DMS79 treated with DMSO at 0.1 percent for 48 hours (cell line): Measurements from ENCODE around the gene FSTL5.
"Not testable (repeated sequence)": the region's sequence is repeated elsewhere in the genome, so short reads cannot be mapped to it uniquely, and the experiment has no call there.

Experiments
- DNase-seq: peaks from one replicate; lab custom pipeline; 2025; lab: John Stamatoyannopoulos, UW

The FSTL5 gene

DNA sequence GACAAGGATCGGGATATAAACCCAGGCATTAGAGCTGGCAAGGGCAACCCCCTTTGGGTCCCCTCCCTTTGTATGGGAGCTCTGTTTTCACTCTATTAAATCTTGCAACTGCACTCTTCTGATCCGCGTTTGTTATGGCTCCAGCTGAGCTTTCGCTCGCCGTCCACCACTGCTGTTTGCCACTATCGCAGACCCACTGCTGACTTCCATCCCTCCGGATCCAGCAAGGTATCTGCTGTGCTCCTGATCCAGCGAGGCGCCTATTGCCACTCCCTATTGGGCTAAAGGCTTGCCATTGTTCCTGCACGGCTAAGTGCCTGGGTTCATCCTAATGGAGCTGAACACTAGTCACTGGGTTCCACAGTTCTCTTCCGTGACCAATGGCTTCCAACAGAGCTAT, 59.9 kb downstream of the FSTL5 start:
- DNase-seq: not testable (repeated sequence)

DNA sequence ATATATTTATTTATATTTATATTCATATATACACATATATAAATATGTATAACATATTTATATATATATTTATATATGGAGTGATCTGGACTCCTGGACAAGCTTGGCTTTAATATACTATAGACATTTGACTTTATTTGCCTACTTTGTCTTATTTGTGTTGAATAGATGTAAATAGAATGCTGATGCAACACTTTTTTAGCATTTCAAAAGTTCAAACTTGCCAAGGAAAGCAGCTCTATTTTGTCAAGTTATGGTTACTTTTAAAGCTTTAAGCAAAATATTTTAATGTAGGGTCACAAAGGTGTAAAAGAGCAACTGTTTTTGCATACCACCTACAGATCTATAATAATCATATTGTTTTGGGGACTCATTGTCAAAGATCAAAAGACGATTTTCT, 61.1 kb downstream of the FSTL5 start:
- no peak for DNase-seq

DNA sequence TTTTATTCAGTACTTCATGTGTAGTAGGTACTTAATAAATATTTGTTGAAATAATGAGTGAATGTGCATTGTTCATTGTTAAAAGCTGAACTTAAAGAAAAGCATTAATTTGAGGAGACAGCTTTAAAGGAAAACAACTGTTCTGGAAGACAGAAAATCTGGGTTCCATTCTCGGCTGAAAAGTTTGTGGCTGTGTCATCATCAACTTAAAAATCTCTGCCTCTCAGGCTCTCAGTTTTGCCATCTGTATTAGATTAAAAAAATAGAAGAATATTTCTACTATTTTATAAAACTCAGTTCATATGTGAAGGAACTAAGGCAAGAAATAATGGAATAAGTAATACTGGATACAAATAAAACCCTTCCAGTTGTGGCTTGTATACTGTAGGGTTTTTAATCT, 62.5 kb downstream of the FSTL5 start:
- no peak for DNase-seq

DNA sequence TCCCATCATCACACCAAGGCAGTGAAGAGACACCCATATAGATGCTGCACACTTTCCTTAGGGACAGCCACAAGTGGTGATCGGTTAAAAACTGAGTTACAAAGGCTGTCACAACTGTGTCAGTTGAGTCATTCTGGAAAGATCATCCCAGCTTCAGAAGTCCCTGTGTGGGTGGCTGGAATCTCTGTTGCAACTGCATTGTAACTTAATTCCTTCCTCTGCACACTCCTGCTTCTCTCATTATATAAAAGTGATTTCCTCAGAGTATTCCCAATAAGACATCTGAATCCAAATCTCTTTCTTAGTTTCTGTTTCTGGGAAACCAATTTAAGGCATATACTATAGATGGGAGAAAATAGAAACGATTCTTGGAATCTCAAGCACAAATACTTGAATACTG, 88.1 kb downstream of the FSTL5 start:
- no peak for DNase-seq

DNA sequence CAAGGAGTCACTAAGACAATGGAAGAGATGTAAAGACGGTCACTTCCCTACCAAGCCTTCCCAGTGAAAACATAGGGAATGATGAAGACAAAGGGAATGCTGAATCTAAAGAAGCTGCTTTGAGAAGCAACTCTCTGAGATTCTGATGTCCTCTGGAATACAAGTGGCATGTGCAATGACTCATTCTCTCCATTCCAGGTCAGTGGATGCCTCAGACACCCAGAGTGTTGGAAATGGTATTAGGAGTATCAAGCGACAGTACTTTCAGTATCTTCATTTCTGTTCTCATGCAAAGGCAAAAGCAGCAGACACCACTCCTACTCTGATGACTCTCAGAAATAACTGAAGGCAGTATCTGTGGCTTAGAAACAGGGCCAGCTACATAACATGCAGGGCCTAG, 102.6 kb downstream of the FSTL5 start:
- no peak for DNase-seq

DNA sequence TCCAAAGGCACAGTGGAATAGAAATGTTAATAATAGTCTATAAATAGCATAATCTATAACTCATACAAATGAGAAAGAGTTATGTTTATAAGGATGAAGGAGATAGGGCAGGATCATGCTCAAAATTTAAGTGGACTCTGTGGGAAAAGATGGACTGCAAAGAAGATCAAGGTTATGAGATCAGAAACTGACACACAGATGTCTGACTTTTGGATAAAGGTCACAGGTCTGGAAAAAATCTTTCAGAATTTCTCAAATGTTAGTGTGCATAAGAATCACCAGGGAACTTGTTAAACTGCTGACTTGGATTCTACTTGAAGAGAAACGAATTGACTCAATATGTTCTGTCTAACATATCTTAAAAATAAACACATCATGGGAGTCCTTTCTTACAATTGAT, 104.1 kb downstream of the FSTL5 start:
- DNase-seq: no peak

DNA sequence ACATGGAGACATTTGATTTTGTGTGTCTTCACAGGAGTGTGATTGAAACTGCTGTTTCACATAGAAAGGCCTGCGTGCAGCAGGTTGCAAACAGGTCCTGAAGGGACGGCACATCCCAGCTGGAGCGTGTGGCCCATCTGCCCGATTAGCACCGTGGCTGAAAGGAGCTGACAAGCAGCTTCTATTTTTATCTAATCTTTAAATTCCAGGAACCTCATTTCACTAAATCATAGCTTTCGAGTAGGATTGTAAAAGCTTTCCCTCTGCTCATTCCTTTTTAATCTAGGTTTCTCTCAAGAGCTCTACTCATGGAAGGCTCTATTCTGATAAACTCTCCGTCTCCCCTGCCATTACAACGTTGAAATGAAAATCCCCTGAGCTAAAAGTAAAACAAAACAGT, 106.8 kb downstream of the FSTL5 start:
- DNase-seq: no peak

DNA sequence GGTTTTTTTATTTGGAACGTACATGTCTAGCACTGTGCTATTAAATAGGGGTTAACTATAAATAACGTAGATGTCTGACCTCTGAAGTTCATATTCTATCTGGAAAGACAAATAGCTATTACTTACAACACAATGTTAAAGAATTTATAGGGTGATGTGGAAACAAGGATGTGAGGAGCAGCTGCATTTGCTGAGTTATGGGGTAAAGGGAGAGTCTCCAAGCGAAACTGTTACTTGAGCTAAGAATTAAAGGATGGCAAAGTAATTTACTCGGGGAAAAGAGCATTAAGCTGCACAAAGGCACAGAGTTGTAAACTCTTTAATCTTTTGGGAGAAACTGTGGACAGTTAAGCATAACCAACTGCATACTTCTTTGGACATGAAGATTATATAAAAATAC, 117.7 kb downstream of the FSTL5 start:
- DNase-seq: no peak

DNA sequence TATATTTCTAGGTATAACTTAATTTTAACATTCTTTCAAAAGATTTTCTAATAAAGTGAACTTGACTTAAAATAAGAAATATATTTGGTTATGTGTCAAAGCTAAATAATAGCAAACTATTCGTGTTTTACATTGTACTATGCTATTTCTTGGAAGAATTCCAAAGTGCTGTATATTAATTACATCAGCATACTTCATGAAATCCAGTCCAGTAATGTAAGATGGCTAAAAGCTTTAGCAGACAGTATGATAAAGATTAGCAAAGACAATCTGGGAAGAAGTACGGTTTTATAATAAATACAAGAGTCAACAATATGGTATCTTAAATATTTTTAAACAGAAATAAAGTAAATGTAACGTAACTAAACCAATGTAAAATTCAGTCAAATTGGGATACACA, 125.7 kb downstream of the FSTL5 start:
- DNase-seq: no peak

DNA sequence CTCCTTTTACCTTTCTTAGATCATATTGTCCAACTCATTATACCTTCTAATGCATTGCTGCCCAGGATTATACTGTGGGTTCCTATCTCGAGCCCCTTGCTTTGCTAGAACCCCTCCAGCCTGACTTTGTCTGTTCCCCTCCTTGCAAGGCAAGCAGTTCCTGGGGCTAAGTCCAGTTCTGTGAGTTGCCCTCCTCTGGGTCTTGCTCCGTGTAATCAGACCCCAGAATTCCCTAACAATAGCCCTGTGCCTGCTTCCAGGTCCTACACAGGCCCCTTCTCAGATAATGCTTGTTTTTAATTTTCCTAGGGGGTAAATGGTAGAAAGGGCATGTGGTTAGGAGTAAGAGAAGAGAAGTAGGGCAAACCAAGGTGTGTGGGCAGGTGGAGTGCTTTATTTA, 145.9 kb downstream of the FSTL5 start:
- DNase-seq: no peak

DNA sequence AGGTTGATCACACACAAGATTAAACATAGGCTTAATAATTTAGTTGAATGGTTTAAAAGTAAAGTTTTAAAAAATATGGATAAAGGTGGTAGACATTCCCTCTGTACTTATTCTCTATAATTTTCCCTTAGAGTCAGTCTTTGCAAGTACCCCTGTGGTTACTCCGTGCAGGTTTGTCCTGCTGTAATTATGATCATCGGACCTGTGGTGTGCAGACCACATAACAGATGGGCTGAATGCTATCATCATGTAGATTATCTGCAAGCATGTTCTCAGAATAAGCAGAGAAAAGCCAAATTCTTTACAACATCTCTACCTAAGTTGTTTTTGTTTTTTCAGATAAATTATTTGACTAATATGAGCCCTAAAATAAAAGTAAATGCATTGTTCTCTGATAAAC, 146.8 kb downstream of the FSTL5 start:
- DNase-seq: no peak

DNA sequence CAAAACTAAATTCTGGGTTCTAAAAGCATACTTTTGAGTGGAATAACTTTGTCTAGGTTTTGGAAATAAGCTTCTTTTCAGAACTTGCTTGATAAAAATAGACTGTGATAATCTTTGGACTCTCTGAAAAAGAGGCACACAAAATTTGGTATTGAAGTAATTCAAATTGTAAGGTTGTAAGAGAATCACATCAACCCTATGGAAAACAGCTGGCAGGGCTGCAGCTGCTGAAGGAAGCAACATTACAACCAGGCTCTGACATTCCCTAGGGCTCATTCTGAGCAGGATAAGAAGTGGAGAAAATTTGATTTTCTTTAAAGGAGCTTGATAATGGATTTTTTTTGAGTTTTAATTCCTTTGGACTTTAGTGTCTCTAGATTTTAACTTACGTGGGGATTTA, 147.6 kb downstream of the FSTL5 start:
- DNase-seq: no peak

DNA sequence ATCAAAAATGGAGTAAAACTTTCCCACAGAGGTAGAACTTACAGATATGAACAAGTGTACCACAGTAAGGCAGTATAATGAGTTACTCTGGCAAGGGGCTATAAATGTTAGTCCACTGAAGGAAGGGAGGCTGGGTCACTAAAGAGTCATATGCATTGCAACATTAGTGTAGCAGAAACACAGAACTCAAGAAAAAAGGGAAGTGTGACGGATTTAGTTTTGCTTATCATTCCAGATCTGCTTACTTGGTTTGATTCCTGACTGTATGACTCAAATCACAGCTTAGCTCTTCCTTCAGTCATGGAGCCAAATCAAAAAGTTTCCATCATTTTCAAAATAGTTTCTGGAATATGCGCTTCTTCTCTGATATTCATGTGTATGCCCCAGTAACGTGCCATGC, 148.7 kb downstream of the FSTL5 start:
- no peak for DNase-seq

DNA sequence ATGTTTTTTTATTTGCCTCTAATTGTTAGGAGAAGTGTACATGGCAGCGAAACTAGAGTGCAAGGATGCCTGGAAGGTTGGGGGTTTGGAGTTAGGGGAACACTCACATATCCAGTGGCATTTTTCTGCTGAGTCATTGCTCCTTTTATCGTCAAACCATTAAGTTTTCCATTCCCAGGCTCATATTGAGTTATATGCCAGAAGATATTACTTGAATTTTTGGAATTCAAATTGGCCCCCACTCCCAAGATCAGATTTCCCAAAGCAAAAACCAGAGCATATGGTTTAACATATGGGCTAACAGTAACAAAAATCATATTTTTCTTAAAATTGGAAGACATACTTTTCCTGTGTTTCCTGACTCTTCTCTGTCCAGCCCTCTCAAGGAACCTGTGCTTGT, 152.7 kb downstream of the FSTL5 start:
- DNase-seq: no peak

DNA sequence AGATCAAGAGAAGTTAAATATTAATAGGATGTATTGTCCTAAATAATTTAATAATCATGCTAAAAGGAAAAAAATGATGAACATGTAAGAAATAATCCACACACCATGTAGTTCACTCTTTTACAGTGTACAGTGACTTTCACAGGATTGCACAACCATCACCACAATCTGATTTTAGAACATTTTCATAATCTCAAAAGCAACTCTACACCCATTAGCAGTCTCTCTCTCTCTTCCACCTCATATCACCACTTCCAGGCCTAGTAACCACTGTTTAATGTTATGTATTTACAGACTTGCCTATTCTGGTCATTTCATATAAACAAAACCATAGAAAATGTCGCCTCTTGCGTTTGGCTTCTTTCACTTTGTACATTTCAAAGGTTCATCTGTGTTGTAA, 153.4 kb downstream of the FSTL5 start:
- DNase-seq: no peak

DNA sequence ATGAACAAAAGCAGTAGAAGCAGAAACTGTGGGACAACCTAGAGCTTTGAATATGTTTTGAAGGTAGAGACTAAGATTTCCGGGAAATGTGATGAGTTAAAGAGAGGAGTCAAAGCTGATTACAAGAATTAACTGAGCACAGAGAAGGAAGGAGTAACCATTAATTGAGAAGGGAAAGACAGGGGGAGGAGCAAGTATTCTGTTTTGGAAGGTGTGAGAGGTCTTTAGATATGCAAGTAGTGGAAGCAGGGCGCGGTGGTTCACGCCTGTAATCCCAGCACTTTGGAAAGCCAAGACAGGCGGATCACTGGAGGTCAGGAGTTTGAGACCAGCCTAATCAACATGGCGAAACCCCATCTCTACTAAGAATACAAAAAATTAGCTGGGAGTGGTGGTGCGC, 171.5 kb downstream of the FSTL5 start:
- DNase-seq: no peak

DNA sequence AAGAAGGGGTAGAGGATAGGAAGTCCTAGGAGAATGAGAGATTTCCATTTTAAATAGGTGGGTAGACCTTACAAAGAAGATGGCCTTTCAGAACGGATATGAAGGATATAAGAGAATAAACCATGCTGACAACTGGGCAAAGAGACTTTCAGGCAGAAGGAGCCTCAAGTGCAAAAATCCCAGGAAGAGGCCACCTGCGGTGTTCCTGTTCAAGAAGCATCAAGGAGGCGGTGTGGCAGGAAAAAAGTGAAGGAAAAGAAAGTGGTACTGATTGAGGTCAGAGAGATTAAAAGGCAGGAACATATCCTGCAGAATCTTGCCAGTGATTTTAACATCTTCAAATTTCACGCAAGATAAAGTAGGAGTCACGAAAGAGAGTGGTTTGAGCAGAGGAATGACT, 172.0 kb downstream of the FSTL5 start:
- DNase-seq: no peak

DNA sequence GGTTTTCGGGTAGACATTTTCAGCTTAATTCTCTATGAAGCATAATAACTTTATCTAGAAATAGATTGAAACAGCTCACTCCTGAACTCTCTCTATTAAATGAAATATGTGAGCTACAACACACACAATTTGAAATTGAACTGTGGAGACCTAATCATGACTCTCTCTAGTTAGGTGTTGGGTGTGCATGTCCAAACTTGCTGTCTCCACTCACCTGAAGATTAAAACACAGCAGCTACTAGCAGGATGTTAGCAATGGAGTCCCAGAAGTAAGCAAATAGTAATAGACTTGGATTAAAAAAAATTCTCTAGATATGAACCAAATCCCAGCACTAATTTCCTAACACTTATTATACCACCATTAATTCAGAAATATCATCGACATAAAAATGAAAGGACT, 173.1 kb downstream of the FSTL5 start:
- DNase-seq: no peak

DNA sequence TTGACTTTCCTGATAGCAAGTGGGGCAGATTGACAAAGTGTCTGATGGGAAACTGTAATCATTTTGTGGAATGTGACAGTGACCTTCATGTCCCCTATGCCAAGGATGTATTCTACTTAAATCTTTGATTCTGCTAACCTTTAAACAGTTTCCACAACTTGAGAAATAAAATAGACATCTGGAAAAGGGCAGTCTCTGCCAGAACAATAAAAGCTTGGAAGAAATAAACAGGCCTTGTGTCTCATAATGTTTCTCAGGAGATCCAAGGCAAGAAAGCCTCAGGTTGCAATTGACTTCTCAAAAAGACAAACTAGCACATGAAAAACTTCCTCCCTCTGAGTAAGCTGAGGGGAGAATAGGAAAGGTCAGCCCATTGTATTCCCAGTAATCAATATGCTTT, 174.9 kb downstream of the FSTL5 start:
- no peak for DNase-seq

DNA sequence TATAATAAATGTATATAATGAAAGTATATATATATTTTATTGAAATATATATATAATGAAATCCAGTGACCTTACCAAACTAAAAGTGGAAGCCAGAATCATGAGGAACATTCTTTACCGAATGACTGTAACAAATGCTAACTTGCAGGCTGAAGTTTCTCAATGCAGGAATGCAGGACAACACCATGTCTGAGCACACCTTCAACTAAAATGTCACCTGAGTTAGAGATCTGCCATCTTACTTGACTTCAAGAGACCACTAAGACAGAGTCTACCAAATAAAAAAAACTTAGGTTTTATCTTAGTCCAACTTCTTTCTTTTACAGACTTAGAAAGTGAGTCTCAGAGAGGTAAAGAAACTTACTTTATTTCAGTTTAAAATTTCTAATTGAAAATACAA, 176.2 kb downstream of the FSTL5 start:
- DNase-seq: no peak

DNA sequence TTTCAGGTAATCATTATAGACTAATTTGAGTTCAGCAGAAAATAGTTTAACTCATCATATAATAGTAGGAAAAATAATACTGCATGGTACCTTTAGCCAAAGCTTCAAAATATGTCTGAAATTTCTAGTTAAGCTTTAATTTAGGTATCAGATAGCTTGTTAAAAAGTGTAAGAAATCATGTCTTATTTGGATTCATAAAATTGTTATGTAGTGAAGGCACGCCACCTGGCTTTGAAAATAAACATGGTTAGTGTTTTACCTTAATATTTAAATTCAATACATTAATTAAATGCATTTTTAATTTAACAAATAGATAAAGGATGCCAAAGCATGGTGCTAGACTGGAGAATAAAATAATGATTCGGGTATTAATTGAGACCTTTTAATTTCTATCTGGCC, 211.4 kb downstream of the FSTL5 start:
- no peak for DNase-seq

DNA sequence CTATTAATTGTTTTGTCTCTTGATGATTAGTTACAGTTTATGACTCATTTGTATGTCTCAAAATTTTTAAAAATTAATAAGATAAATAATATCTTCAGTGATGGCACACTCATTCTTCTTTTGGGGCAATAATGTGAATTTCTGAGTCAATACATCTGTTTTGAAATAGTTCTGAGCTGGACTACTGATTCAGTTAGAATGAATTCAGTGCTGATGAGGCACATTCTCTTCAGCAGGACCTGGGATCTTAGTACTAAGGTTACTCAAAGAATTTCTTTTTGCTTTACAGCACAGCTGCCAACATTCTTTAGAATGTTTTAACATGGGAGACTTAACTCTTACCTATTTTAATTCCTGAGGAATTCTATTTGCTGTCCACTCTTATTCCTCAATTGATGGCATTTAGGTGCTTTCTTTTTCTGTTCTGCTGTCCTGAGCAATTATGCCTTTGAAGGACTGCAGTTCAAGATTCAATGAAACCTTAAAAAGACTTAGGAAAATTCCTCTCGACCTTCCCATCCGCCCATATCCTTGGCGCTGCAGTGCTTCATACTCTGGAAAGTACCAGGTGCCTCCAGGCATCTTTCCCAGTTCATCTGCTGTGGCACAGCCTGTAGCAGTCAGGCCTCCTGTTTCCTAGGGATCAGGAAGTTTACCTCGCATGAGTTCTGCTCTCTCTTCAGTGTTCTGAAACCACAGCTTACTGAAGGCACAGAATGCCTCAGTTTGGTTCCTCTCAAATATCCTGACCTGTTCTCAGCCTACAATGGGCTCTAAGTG, 213.7 kb downstream of the FSTL5 start:
- DNase-seq: no peak

DNA sequence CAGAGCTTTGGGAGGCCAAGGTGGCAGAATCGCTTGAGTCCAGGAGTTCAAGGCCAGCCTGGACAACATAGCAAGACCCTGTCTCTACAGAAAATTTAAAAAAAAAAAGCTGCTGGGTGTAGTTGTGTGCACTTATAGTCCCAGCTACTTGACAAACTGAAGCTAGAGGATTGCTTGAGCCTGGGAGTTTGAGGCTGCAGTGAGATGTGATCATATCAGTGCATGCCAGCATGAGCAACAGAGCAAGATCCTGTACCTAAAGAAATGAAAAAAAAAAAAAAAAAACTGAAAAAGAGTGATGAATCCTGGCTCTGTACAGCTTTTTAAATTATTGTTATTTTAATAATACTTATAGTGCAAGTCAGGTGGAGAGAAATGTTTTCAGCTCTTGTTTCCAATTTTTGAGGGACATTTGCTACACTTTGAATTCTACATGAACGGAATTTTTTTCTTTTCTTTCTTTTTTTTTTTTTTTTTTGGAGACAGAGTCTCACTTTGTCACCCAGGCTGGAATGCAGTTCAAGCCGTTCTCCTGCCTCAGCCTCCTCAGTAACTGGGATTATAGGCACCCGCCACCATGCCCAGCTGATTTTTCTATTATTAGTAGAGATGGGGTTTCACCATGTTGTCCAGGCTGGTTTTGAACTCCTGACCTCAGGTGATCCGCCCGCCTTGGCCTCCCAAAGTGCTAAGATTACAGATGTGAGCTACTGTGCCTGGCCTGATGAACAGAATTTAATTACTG, 215.6 kb downstream of the FSTL5 start:
- no peak for DNase-seq

DNA sequence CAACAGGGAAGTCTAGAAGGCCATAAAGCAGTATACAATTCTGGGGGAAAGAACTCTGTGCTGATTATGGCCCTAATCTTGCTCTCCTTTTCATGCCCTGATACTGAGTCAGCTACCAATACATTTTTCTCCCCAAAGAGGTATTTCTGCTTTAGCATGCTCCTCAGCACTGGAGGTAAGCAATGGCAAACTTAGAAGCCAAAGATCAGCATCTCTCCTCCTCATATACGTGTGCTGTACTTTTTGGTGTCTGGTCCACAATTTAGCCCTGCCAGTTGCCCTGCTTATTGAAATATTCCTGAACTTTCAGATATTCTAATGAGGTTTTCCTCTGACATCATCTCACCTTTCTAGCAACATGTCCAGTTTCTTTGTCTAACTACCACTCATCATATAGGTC, 226.2 kb downstream of the FSTL5 start:
- DNase-seq: no peak
